ENCODE results near the gene TRIM74.

DNA sequence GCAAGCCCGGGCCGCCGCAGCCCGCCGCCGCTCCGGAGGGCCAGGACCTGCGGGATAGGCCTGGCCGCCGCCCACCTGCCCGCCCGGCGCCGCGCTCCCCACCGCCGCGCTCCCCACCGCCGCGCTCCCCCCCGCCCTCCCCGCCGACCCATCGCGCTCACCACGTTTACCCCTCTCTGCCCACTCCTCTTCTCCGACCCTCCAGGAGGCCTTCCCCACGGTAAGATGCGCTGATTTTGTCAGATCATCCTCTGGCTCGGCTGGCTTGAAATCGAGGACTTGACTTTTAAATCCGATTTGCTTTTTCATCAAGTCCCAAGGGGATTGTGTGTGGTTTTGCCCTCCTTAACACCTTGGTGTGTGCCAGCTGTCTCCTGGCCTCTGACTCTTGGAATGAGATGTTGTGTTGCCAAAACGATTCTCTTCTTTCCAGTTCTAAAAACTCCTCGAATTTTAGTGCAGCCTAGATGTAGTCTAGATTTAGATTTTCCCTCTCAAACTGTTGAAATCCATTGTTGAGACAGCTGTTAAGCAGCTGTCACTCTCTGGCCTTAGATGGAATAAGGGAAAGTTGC lies 43.6 kb downstream of the TRIM74 start:
- TF ChIP-seq, protein P1, sequence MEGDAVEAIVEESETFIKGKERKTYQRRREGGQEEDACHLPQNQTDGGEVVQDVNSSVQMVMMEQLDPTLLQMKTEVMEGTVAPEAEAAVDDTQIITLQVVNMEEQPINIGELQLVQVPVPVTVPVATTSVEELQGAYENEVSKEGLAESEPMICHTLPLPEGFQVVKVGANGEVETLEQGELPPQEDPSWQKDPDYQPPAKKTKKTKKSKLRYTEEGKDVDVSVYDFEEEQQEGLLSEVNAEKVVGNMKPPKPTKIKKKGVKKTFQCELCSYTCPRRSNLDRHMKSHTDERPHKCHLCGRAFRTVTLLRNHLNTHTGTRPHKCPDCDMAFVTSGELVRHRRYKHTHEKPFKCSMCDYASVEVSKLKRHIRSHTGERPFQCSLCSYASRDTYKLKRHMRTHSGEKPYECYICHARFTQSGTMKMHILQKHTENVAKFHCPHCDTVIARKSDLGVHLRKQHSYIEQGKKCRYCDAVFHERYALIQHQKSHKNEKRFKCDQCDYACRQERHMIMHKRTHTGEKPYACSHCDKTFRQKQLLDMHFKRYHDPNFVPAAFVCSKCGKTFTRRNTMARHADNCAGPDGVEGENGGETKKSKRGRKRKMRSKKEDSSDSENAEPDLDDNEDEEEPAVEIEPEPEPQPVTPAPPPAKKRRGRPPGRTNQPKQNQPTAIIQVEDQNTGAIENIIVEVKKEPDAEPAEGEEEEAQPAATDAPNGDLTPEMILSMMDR (IDR thresholded peaks at IDR 0.05): no peak
- TF ChIP-seq POLR2A (IDR thresholded peaks at IDR 0.05) (no peak), POLR2AphosphoS5 (IDR thresholded peaks at IDR 0.05) (no peak)
